Vagina (tissue), 2 donors: ENCODE data around the gene DMGDH.

Experiments used
- POLR2A ChIP-seq, 2 donors: fragments of 450-650 bp; IDR thresholded peaks; one replicate each; pipeline ENCODE4 v1.6.1; 2017; ENCODE audit warnings: antibody characterized with exemption in 2 of 2, mild to moderate bottlenecking in 2 of 2, moderate library complexity in 2 of 2
- POLR2AphosphoS5 ChIP-seq, 2 donors: sonication (generic); formaldehyde crosslinking; IDR thresholded peaks; one replicate each; pipeline ENCODE4 v1.9.0; 2017; ENCODE audit warnings: antibody characterized with exemption in 2 of 2, mild to moderate bottlenecking in 2 of 2, low read depth in 1 of 2; ENCODE audit not compliant: insufficient read depth in 1 of 2
- TF ChIP-seq, protein P1 (sequence below), 3 experiments: fragments of 450-650 bp in 2 of 3; fragments of 200-600 bp in 1 of 3; sonication (generic) in 1 of 3; IDR thresholded peaks; one replicate each; pipeline ENCODE4 v1.5.1; 2017 to 2019; ENCODE audit warnings: antibody characterized with exemption in 3 of 3, mild to moderate bottlenecking in 2 of 3, moderate library complexity in 2 of 3

DNA sequence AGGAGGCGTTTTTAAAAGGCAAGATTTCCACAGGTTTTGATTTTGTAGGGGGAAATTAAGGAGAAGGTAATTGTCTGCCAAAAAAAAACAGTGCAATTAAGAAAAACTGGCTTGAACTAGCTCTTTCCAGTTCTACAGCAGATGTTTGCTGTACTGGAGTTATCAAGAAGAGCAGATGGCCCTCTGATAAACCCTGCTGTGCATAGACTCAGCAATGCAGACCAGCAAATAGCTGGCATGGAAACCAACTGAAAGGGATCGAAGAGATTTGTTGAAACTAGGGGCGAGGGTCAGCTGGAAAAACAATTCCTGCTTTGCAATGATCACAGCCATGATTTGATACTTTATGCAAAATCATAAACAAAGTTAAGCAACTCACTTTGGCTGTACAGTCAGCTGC, 24.3 kb upstream of the DMGDH start:
- TF ChIP-seq, protein P1, sequence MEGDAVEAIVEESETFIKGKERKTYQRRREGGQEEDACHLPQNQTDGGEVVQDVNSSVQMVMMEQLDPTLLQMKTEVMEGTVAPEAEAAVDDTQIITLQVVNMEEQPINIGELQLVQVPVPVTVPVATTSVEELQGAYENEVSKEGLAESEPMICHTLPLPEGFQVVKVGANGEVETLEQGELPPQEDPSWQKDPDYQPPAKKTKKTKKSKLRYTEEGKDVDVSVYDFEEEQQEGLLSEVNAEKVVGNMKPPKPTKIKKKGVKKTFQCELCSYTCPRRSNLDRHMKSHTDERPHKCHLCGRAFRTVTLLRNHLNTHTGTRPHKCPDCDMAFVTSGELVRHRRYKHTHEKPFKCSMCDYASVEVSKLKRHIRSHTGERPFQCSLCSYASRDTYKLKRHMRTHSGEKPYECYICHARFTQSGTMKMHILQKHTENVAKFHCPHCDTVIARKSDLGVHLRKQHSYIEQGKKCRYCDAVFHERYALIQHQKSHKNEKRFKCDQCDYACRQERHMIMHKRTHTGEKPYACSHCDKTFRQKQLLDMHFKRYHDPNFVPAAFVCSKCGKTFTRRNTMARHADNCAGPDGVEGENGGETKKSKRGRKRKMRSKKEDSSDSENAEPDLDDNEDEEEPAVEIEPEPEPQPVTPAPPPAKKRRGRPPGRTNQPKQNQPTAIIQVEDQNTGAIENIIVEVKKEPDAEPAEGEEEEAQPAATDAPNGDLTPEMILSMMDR (IDR thresholded peaks at IDR 0.05) = no peak
- no peak for TF ChIP-seq POLR2A (IDR thresholded peaks at IDR 0.05)
- no peak for TF ChIP-seq POLR2AphosphoS5 (IDR thresholded peaks at IDR 0.05; ENCODE audit: insufficient read depth in 1 of 2, low read depth in 1 of 2)
